G401.6 (cell line): ENCODE measurements around the gene MMP2.

Experiments used
- FAIRE-seq: peaks from 2 replicates; lab custom pipeline; 2012; peaks lifted over from hg19 to GRCh38; lab: Jason Lieb, UNC

The MMP2 gene

GRCh38 chr16:55494994-55495421, 16.0 kb downstream of the MMP2 start:
- FAIRE-seq: no peak

GRCh38 chr16:55495616-55496289, 16.8 kb downstream of the MMP2 start:
- no peak for FAIRE-seq

- FAIRE-seq: no peak
Observed at GRCh38 chr16:55496509-55497145, 17.6 kb downstream of the MMP2 start.

GRCh38 chr16:55497558-55497957, 18.6 kb downstream of the MMP2 start:
- FAIRE-seq: no peak

GRCh38 chr16:55498101-55498500, 19.1 kb downstream of the MMP2 start:
- FAIRE-seq: no peak

- FAIRE-seq: no peak
Observed at GRCh38 chr16:55499281-55499680, 20.3 kb downstream of the MMP2 start.

- no peak for FAIRE-seq
Observed at GRCh38 chr16:55499951-55500529, 21.0 kb downstream of the MMP2 start.

GRCh38 chr16:55500530-55501011, 21.6 kb downstream of the MMP2 start:
- FAIRE-seq: no peak

GRCh38 chr16:55501549-55502322, 22.7 kb downstream of the MMP2 start:
- FAIRE-seq: no peak

GRCh38 chr16:55502801-55503366, 23.9 kb downstream of the MMP2 start:
- no peak for FAIRE-seq

GRCh38 chr16:55503726-55504550, 24.9 kb downstream of the MMP2 start:
- no peak for FAIRE-seq

- no peak for FAIRE-seq
Observed at GRCh38 chr16:55505333-55506015, 26.5 kb downstream of the MMP2 start.

- FAIRE-seq: no peak
Observed at GRCh38 chr16:55506083-55506482, 27.1 kb downstream of the MMP2 start.

- no peak for FAIRE-seq
Observed at GRCh38 chr16:55506708-55507107, 27.7 kb downstream of the MMP2 start.

- FAIRE-seq: no peak
Observed at GRCh38 chr16:55508271-55508921, 29.4 kb downstream of the MMP2 start.

- FAIRE-seq: no peak
Observed at GRCh38 chr16:55508941-55509931, 30.2 kb downstream of the MMP2 start, which contains the start of gene LPCAT2. Gene LPCAT2, plus strand, starts transcription at chr16:55509072. Its CDS starts 110 bp downstream, at chr16:55509182.

- no peak for FAIRE-seq
Observed at GRCh38 chr16:55510185-55510805, 31.3 kb downstream of the MMP2 start.

GRCh38 chr16:55512941-55513340, 33.9 kb downstream of the MMP2 start:
- FAIRE-seq: no peak

GRCh38 chr16:55513616-55514015, 34.6 kb downstream of the MMP2 start:
- FAIRE-seq: no peak
